Parathyroid adenoma (tissue), 2 donors: ENCODE results near the gene SMIM28.
"Not testable (repeated sequence)": the region's sequence is repeated elsewhere in the genome, so short reads cannot be mapped to it uniquely, and the experiment has no call there.

Experiments
- H2AFZ ChIP-seq: fragments of 300-600 bp; sonication (generic); one replicate; pipeline ENCODE4 v1.7.0; 2017; ENCODE audit warnings: antibody characterized with exemption, mild to moderate bottlenecking
- H3K27ac ChIP-seq: fragments of 300-600 bp; sonication (generic); one replicate; pipeline ENCODE4 v1.7.0; 2017
- H3K27me3 ChIP-seq: fragments of 300-600 bp; sonication (generic); one replicate; pipeline ENCODE4 v1.7.0; 2017; ENCODE audit warnings: low read length; ENCODE audit not compliant: control insufficient read depth, insufficient read depth
- H3K36me3 ChIP-seq: fragments of 300-600 bp; sonication (generic); one replicate; pipeline ENCODE4 v1.7.0; 2017; ENCODE audit warnings: low read length; ENCODE audit not compliant: control insufficient read depth, insufficient read depth
- H3K4me1 ChIP-seq: fragments of 300-600 bp; sonication (generic); one replicate; pipeline ENCODE4 v1.7.0; 2017; ENCODE audit warnings: control low read depth
- H3K4me2 ChIP-seq: fragments of 300-600 bp; sonication (generic); one replicate; pipeline ENCODE4 v1.7.0; 2017; ENCODE audit warnings: low read length
- H3K4me3 ChIP-seq: fragments of 300-600 bp; sonication (generic); one replicate; pipeline ENCODE4 v1.7.0; 2017; ENCODE audit warnings: low read depth, low read length
- H3K79me2 ChIP-seq: fragments of 300-600 bp; sonication (generic); one replicate; pipeline ENCODE4 v1.7.0; 2017; ENCODE audit warnings: control low read depth
- H3K9ac ChIP-seq: fragments of 300-600 bp; sonication (generic); one replicate; pipeline ENCODE4 v1.7.0; 2017; ENCODE audit warnings: mild to moderate bottlenecking
- H3K9me3 ChIP-seq: fragments of 300-600 bp; sonication (generic); one replicate; pipeline ENCODE4 v1.7.0; 2017; ENCODE audit warnings: low read length; ENCODE audit not compliant: control insufficient read depth
- TF ChIP-seq, protein P1 (sequence below): fragments of 300-600 bp; sonication (generic); IDR thresholded peaks from one replicate; pipeline ENCODE4 v1.7.0; 2017; ENCODE audit warnings: antibody characterized with exemption, mild to moderate bottlenecking
- donor health status: primary hyperparathyroidism.

Gene SMIM28

GRCh38 chr6:138346302-138347195, 31.2 kb upstream of the SMIM28 start:
- H3K9me3 ChIP-seq, result no peaks in the 10 kb centered on the region

DNA sequence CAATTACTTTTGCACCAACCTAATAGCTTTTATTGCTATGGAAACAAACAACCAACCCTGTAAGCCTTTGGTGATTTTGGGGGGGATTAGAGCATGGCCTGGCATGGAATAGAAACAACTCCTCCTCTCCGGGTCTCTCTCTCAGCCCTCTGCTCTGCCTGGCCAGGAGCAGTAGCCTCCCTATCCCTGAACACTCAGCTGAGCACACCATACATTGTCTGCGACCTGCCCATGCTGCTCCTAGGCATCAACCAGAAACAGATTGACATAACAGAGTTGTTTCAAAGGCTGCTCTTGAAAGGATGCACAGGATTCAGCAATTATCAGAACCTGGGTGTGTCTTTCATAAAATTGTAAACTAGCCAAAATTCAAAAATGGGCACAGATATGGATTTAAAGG, 29.8 kb upstream of the SMIM28 start:
- Histone ChIP-seq H3K27ac (no peak overlapping the region), H3K36me3 (no peaks in the 10 kb centered on the region), H3K9me3 (no peaks in the 10 kb centered on the region), H3K79me2 (no peaks in the 10 kb centered on the region), H3K4me2 (no peak overlapping the region), H3K4me3 (no peak overlapping the region), H3K4me1 (peaks cover 13% of the 10 kb centered on the region), H3K27me3 (no peaks in the 10 kb centered on the region), H3K9ac (no peak overlapping the region), H2AFZ (no peak overlapping the region)
- TF ChIP-seq, protein P1, sequence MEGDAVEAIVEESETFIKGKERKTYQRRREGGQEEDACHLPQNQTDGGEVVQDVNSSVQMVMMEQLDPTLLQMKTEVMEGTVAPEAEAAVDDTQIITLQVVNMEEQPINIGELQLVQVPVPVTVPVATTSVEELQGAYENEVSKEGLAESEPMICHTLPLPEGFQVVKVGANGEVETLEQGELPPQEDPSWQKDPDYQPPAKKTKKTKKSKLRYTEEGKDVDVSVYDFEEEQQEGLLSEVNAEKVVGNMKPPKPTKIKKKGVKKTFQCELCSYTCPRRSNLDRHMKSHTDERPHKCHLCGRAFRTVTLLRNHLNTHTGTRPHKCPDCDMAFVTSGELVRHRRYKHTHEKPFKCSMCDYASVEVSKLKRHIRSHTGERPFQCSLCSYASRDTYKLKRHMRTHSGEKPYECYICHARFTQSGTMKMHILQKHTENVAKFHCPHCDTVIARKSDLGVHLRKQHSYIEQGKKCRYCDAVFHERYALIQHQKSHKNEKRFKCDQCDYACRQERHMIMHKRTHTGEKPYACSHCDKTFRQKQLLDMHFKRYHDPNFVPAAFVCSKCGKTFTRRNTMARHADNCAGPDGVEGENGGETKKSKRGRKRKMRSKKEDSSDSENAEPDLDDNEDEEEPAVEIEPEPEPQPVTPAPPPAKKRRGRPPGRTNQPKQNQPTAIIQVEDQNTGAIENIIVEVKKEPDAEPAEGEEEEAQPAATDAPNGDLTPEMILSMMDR, result no peak

More at GRCh38 chr6:138346302-138347195, 31.2 kb upstream of the SMIM28 start:
- H3K79me2 ChIP-seq, result no peaks in the 10 kb centered on the region
- H3K27ac ChIP-seq, result no peak overlapping the region
- no peak overlapping the region for H3K4me3 ChIP-seq
- H3K4me2 ChIP-seq, result no peak overlapping the region
- TF ChIP-seq, protein P1, result no peak
- H3K4me1 ChIP-seq, result peaks cover 13% of the 10 kb centered on the region
- no peak overlapping the region for H2AFZ ChIP-seq
- no peak overlapping the region for H3K9ac ChIP-seq
- H3K36me3 ChIP-seq, result no peaks in the 10 kb centered on the region
- H3K27me3 ChIP-seq, result no peaks in the 10 kb centered on the region

GRCh38 chr6:138349891-138350290, 27.8 kb upstream of the SMIM28 start:
- Histone ChIP-seq H3K9ac (no peak overlapping the region), H3K27ac (no peak overlapping the region), H3K4me3 (no peak overlapping the region), H2AFZ (no peak overlapping the region), H3K36me3 (no peaks in the 10 kb centered on the region), H3K79me2 (no peaks in the 10 kb centered on the region), H3K27me3 (no peaks in the 10 kb centered on the region), H3K9me3 (no peaks in the 10 kb centered on the region), H3K4me1 (peaks cover 7% of the 10 kb centered on the region), H3K4me2 (no peak overlapping the region)
- TF ChIP-seq, protein P1, result no peak

GRCh38 chr6:138357928-138358327, 19.8 kb upstream of the SMIM28 start:
- Histone ChIP-seq H3K9ac (no peak overlapping the region), H3K4me3 (no peak overlapping the region), H3K79me2 (no peaks in the 10 kb centered on the region), H3K36me3 (peaks cover 2% of the 10 kb centered on the region), H3K27ac (no peak overlapping the region), H3K4me1 (no peaks in the 10 kb centered on the region), H2AFZ (no peak overlapping the region), H3K9me3 (no peaks in the 10 kb centered on the region), H3K4me2 (no peak overlapping the region), H3K27me3 (no peaks in the 10 kb centered on the region)
- TF ChIP-seq, protein P1, result no peak

- not testable (repeated sequence) for H3K9me3 ChIP-seq, H3K4me2 ChIP-seq, H3K4me3 ChIP-seq, H3K4me1 ChIP-seq, H3K79me2 ChIP-seq, H3K36me3 ChIP-seq, H2AFZ ChIP-seq, H3K27ac ChIP-seq, H3K9ac ChIP-seq, H3K27me3 ChIP-seq
These were observed 9.0 kb upstream of the SMIM28 start for GRCh38 chr6:138368684-138369083.
